Cortex of kidney (tissue), 1 donor: ENCODE results near the gene HSBP1.

ENCODE experiments used
- DNase-seq: peaks from one replicate; lab custom pipeline; 2025; lab: John Stamatoyannopoulos, UW

HSBP1 gene

DNA sequence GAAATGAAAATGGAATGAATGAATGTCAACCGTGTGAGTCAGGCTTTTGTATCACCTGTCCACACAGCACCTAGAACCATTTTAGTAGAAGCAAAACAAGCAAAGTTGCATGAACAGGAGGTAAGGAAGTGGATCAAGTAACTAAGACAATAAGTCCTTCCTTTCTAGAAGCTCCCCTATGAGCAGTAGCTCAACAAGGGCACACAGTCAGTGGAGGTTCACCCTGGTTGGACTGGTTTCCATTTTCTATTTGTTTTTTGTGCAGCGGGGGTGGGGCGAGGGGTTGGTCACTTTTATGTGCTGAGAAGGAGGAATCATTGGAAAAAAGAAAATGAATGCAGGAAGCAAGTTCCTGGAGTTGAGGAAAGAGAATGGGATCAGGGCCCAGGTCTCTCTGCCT, 4.0 kb upstream of the HSBP1 start:
- DNase-seq: no peak

DNA sequence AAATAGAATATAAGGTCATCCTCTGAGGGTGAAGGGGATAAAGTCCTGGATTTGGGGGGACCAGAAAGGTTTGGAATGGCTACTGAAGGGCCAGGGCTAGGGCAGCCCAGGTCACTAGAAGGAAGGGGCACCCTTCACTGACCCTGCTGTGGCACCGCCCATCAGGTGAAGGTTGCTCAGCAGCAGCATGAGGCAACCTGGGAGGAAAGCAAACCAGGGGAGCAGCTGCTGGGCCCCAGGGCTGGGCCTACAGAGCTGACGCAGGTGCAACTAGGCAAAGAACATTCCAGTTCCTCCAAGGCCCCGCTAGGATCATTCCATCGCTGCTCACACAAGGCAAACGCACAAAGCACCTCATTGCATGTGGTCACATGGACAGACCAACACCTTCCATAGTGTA, 3.4 kb upstream of the HSBP1 start:
- no peak for DNase-seq

GRCh38 chr16:83806036-83806435, 1.7 kb upstream of the HSBP1 start:
- no peak for DNase-seq

DNA sequence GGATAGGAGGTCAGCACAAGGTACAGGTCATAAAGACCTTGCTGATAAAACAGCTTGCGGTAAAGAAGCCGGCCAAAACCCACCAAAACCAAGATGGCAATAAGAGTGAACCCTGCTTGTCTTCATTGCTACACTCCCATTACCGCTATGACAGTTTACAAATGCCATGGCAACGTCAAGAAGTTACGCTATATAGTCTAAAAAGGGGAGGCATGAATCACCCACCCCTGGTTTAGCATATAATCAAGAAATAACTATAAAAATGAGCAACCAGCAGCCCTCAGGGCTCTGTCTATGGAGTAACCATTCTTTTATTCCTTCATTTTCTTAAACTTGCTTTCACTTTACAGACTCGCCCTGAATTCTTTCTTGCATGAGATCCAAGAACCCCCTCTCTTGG, 1.0 kb upstream of the HSBP1 start:
- no peak for DNase-seq

DNA sequence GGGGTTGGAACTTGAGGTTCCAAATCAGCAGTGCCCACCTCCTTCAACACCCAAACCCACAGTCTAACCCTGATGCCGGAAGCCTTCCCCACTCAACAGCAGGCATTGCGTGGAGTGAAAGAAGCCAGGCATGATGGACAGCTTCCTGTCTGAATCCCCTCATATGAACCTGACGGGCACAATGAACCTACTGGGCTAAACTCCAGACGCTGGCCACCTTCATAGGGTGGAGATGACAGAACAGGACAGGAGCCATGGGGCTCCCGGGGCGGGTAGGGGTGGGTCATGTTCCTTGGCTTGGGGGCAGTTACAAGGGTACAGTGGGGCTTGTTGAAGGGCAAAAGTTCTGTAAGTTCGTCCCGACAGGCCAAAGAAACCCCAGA, 460 bp upstream of the HSBP1 start:
- no peak for DNase-seq

- no peak for DNase-seq
Observed at GRCh38 chr16:83808573-83809014, 816 bp downstream of the HSBP1 start.

DNA sequence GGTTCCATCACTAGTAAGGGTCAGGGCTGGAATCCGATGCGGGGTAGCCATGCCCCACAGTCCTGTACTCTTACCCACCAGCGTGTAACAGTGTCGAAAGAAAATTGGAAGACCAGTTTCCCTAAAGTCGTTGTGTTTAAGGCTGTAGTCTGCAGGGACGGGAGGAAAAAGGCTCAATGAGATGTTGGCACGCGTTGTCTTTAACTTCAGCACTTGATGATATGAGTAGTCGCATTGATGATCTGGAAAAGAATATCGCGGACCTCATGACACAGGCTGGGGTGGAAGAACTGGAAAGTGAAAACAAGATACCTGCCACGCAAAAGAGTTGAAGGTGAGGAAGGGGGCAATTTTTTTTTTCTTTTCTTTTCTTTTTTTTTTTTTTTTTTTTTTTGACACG, 1.3 kb downstream of the HSBP1 start:
- DNase-seq: no peak

GRCh38 chr16:83810901-83811300, 3.1 kb downstream of the HSBP1 start:
- no peak for DNase-seq

- no peak for DNase-seq
Observed at GRCh38 chr16:83813823-83814658, 6.3 kb downstream of the HSBP1 start.

DNA sequence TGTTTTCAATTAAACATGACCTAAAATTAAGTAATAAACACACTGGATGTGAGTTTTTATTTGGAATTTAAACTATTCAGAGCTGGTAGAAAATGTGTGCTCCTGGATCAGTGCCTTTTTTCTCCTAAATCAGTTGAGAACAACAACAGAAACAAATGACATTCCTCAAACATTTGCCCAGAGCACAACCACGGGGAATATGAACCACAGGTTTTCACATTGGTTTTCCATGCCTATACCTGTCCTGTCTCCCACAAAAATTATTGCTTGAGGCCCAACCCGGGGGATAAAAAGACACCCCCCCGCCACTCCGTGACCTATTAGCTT, 6.8 kb downstream of the HSBP1 start:
- DNase-seq: no peak

DNA sequence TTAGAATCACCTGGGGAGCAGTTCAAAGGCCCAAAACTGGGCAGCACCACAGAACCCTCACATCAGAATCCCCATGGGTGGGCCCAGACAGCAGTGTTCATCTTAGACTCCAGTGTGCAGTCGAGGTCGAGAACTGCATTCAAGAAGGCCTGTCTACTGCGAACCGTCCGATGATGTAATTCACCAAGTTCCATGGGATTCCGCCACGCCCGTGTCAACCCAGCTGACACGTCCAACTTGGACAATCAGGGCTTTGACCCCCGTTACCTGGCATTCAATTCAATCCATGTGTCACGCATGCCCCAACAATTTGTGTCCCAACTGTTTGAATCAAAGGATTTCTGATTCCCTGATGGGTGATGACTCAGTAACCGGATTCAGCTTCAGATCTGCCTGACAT, 9.2 kb downstream of the HSBP1 start:
- no peak for DNase-seq

DNA sequence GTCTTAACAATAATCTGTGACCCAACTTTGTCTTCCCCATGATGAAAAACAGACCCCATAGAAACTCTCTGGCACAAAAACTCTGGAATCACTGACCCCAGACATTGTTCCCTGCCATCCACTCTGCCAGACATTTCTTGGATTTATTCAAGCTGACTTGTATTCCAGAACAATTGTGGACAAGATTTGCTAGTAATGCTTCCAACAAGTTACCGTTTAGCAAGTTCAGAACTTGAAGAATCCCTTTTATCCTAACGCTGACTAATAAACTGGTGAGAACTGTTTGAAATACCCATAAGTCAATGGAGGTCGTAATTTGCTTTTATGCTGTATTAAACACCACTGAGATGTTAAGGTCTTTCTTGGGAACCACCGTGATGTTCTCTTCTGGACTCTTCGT, 10.5 kb downstream of the HSBP1 start:
- no peak for DNase-seq

DNA sequence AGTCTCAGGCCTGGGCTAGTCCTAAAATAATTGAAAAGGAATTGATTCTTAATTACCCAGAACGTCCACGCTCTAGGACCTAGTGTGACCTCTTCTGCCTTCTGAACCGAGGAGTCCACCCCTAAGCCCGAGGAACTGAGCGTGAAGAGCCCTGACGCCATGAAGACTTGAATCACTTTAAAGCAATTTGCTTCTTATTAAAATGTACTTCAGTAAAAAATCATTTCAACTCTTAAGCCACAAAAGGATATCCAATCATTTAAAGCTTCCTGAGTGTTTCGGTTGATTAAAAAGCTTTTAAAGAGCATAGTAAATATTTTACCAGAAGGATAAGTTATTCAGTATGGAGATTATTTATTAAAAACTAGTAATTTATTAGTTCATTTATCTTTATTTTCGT, 11.6 kb downstream of the HSBP1 start:
- no peak for DNase-seq

DNA sequence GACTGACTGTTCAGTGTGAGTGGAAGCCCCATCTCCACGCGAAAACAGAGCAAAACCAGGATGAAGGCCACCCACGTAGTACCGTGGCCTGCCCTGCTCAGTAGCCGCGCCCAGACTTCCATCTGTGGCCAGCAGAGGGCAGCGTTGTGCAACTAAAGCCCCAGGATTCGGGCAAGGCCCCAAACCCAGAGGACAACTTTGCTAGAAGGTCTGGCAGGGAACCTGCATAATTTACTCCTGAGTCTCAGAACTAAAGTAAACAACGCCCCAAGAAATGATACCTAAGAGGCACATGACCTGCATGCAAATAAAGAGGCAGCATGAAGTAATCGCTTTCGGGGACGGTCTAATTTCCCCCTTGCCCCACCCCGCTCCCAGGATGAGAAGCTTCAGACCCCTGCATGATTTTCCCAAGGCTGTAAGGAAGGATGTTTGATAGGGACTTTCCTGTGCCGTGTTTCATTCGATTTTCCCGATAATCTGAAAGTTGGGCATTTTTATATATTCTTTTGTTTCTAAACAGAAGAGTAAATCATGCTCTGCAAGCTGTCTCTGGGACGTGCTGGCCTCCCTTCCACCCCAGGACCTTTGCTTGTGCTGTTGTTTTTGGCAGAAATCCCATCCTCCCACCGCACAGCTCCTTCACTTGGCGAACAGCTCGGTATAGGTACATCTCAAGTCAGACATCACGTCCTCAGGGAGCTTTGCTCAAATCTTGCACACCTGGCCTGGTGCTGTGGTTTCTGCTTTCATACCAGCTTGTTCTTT, 18.6 kb downstream of the HSBP1 start:
- no peak for DNase-seq

- no peak for DNase-seq
Observed at GRCh38 chr16:83830091-83830768, 22.5 kb downstream of the HSBP1 start.

DNA sequence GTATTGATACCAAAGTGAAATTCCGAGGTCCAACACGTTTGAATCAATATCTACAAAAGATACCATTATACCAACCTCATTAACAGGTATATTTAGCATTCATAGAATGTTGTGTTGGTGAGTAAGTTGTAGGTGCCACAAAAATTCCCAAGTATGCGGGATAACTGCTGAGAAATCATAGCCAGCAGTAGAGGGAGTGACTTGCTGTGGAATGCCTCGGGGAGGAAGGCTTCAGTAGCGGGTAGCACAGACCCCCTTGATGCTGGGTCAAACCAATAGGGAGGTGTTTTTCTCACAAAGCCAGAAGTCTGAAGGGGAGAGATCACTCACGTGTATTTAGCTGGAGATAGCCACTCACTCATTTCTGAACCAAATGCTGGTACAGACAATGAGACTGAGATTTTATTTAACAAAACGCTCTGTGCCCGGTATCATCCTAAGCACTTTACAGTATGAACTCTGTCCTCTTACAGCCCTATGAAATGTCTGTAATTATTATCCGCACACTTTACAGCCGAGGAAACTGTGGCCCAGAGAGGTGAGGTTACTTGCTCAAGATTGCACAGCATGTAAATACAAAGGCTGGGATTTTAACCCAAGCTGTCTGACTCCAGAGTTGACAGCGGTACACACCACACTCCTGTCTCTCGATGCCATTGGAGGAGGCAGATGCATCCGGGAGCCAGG, 23.1 kb downstream of the HSBP1 start:
- DNase-seq: no peak

GRCh38 chr16:83831456-83831987, 23.7 kb downstream of the HSBP1 start:
- no peak for DNase-seq

DNA sequence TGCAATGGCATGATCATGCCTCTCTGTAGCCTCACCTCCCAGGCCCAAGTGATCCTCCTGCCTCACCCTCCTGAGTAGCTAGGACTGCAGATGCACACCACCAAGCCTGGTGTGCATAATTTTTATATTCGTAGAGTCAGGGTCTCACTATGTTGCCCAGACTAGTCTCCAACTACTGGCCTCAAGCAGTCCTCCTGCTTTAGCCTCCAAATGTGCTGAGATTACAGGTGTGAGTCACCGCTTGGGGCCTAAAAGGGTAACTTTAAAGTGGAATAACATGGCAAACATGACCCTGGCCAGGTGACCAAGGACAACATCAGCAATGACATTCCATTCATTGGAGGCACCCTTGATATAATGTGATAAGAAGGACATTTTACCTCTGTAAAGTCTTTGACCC, 26.1 kb downstream of the HSBP1 start:
- DNase-seq: no peak

GRCh38 chr16:83835586-83836566, 28.1 kb downstream of the HSBP1 start:
- DNase-seq: no peak

DNA sequence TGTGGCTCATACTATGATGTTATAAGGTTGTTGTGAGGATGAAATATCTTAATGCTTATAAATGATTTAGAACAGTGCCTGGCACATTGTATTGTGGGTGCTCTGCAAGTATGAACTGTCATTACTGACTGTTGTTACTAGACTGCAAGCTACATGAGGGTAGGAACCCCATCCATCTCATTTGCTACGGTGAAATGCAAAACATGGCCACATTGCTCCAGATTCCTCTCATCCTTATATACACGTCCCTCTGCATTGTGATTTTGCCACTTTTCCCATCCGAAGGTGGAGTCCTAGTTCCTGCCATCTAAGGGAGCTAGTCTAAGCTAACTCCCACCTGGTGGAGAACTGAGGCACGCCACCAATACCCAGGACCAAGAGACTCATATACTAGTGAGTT, 29.8 kb downstream of the HSBP1 start:
- no peak for DNase-seq

DNA sequence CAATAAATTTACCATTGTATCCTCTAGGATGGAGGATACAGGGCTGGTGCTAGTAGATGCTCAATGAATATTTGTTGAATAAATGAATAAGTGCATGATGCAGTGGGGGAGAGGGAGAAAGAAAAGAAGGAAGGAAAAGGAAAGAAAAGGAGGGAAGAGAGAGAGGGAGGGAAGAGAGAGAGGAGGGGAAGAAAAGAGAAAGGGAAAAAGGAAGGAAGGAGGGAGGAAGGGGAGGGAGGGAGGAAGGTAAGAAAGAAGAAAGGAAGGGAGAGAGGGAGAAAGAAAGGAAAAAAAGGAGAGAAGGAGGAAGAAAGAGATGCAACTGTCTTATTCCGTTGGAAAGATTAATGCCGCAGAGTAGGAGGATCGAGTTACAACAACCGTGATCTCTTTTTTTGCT, 30.4 kb downstream of the HSBP1 start:
- DNase-seq: no peak
